Liver (tissue), 3 donors: ENCODE measurements around the gene DENND4A.

Experiments
- ATF3 ChIP-seq: IDR thresholded peaks from 2 replicates; pipeline ENCODE4 v1.6.1; 2016; ENCODE audit warnings: antibody characterized with exemption
- CTCF ChIP-seq: fragments of 150-350 bp; IDR thresholded peaks from 2 replicates; pipeline ENCODE4 v1.5.1; 2017; ENCODE audit warnings: improper control_type of control experiment, low read depth, low read length; ENCODE audit not compliant: missing input control
- EGR1 ChIP-seq, 2 donors: IDR thresholded peaks; 2 replicates each; pipeline ENCODE4 v1.6.1; 2016 to 2018; ENCODE audit warnings: antibody characterized with exemption in 2 of 2, low read depth in 2 of 2
- FOXA1 ChIP-seq: IDR thresholded peaks from 2 replicates; pipeline ENCODE4 v1.6.1; 2016; ENCODE audit warnings: antibody characterized with exemption
- JUND ChIP-seq, 2 donors: IDR thresholded peaks; 2 replicates each; pipeline ENCODE4 v1.6.1; 2016; ENCODE audit warnings: antibody characterized with exemption in 2 of 2
- RAD21 ChIP-seq, 2 donors: IDR thresholded peaks; 2 replicates each; pipeline ENCODE4 v1.6.1; 2016; ENCODE audit warnings: antibody characterized with exemption in 2 of 2, mild to moderate bottlenecking in 2 of 2
- RXRA ChIP-seq, 2 donors: IDR thresholded peaks; 2 replicates each; pipeline ENCODE4 v1.6.1; 2017 to 2018; ENCODE audit warnings: antibody characterized with exemption in 2 of 2, mild to moderate bottlenecking in 1 of 2
- TAF1 ChIP-seq: conservative IDR thresholded peaks from 2 replicates; pipeline ENCODE4 v1.6.1; 2016; ENCODE audit warnings: antibody characterized with exemption, mild to moderate bottlenecking
- TF ChIP-seq, protein P1 (sequence below): IDR thresholded peaks from 2 replicates; pipeline ENCODE4 v1.6.1; 2016; ENCODE audit warnings: antibody characterized with exemption
- TF ChIP-seq, protein P2 (sequence below): IDR thresholded peaks from 2 replicates; pipeline ENCODE4 v1.6.1; 2016; ENCODE audit warnings: antibody characterized with exemption, mild to moderate bottlenecking
- TF ChIP-seq, protein P3 (sequence below): IDR thresholded peaks from 2 replicates; pipeline ENCODE4 v1.6.1; 2016; ENCODE audit warnings: antibody characterized with exemption
- donor health status: healthy.
- donor health status: healthy.

- TF ChIP-seq RAD21 (IDR thresholded peaks at IDR 0.05) = no peak
- TF ChIP-seq, protein P1, sequence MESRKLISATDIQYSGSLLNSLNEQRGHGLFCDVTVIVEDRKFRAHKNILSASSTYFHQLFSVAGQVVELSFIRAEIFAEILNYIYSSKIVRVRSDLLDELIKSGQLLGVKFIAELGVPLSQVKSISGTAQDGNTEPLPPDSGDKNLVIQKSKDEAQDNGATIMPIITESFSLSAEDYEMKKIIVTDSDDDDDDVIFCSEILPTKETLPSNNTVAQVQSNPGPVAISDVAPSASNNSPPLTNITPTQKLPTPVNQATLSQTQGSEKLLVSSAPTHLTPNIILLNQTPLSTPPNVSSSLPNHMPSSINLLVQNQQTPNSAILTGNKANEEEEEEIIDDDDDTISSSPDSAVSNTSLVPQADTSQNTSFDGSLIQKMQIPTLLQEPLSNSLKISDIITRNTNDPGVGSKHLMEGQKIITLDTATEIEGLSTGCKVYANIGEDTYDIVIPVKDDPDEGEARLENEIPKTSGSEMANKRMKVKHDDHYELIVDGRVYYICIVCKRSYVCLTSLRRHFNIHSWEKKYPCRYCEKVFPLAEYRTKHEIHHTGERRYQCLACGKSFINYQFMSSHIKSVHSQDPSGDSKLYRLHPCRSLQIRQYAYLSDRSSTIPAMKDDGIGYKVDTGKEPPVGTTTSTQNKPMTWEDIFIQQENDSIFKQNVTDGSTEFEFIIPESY = no peak
- no peak for TF ChIP-seq CTCF
- TF ChIP-seq, protein P2, sequence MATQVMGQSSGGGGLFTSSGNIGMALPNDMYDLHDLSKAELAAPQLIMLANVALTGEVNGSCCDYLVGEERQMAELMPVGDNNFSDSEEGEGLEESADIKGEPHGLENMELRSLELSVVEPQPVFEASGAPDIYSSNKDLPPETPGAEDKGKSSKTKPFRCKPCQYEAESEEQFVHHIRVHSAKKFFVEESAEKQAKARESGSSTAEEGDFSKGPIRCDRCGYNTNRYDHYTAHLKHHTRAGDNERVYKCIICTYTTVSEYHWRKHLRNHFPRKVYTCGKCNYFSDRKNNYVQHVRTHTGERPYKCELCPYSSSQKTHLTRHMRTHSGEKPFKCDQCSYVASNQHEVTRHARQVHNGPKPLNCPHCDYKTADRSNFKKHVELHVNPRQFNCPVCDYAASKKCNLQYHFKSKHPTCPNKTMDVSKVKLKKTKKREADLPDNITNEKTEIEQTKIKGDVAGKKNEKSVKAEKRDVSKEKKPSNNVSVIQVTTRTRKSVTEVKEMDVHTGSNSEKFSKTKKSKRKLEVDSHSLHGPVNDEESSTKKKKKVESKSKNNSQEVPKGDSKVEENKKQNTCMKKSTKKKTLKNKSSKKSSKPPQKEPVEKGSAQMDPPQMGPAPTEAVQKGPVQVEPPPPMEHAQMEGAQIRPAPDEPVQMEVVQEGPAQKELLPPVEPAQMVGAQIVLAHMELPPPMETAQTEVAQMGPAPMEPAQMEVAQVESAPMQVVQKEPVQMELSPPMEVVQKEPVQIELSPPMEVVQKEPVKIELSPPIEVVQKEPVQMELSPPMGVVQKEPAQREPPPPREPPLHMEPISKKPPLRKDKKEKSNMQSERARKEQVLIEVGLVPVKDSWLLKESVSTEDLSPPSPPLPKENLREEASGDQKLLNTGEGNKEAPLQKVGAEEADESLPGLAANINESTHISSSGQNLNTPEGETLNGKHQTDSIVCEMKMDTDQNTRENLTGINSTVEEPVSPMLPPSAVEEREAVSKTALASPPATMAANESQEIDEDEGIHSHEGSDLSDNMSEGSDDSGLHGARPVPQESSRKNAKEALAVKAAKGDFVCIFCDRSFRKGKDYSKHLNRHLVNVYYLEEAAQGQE = no peak
- TF ChIP-seq ATF3 = no peak
- TF ChIP-seq EGR1 (IDR thresholded peaks at IDR 0.05; ENCODE audit: low read depth in 2 of 2) = no peak
- TF ChIP-seq TAF1 = no peak
- no peak for TF ChIP-seq FOXA1
- TF ChIP-seq, protein P3, sequence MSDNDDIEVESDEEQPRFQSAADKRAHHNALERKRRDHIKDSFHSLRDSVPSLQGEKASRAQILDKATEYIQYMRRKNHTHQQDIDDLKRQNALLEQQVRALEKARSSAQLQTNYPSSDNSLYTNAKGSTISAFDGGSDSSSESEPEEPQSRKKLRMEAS = no peak
- TF ChIP-seq JUND (IDR thresholded peaks at IDR 0.05) = no peak
- no peak for TF ChIP-seq RXRA (IDR thresholded peaks at IDR 0.05)
Measured at GRCh38 chr15:65723876-65724275, 68.2 kb downstream of the DENND4A start.
